ENCODE data around the gene BCKDK. TPM values are rescaled to one million over a fixed set of nuclear protein-coding genes. Genes with fewer than 3 reads are reported as not detected.
"Not testable (repeated sequence)": the region's sequence is repeated elsewhere in the genome, so short reads cannot be mapped to it uniquely, and the experiment has no call there.

BCKDK gene
- total RNA-seq, 4 donors from 2014 or later, result 34.5 to 52.5 (median 43.4) TPM

DNA sequence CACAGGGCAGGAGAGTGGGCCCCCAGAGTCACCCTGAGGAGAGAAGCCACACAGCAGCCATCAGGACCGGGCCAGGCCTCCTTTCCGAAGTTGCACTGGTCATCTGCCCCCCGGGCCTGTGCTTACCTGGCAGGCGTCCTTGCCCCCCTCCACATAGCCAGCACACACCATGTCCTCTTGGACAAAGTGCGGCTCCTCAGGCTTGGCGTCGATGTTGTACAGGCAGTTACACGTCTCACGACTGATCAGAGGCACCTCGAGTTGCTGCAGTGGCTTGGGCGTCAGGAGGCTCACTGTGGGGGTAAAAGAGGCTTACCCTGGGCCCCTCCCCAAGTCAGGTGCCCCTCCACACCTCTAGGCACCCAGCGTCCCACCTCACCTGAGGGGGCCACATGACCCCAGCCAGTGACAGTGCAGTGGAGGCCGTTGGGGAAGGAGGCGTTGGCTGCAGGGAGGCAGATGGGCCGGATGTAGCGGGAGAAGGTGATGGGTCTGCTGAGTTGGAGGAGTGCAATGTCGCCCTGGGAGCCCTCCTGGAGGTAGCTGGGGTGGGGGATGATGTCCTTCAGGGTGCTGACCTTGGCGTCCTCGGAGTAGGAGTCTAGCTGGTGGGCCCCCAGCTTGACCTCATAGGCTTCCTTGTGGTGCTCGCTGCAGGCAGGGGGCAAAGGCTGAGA, 24.3 kb downstream of the BCKDK start:
- TF ChIP-seq, protein P1, sequence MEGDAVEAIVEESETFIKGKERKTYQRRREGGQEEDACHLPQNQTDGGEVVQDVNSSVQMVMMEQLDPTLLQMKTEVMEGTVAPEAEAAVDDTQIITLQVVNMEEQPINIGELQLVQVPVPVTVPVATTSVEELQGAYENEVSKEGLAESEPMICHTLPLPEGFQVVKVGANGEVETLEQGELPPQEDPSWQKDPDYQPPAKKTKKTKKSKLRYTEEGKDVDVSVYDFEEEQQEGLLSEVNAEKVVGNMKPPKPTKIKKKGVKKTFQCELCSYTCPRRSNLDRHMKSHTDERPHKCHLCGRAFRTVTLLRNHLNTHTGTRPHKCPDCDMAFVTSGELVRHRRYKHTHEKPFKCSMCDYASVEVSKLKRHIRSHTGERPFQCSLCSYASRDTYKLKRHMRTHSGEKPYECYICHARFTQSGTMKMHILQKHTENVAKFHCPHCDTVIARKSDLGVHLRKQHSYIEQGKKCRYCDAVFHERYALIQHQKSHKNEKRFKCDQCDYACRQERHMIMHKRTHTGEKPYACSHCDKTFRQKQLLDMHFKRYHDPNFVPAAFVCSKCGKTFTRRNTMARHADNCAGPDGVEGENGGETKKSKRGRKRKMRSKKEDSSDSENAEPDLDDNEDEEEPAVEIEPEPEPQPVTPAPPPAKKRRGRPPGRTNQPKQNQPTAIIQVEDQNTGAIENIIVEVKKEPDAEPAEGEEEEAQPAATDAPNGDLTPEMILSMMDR (IDR thresholded peaks at IDR 0.05), result no peak
- ATAC-seq (ENCODE audit: low FRiP score) (no peak), DNase-seq (ENCODE audit: low spot score) (no peak)

DNA sequence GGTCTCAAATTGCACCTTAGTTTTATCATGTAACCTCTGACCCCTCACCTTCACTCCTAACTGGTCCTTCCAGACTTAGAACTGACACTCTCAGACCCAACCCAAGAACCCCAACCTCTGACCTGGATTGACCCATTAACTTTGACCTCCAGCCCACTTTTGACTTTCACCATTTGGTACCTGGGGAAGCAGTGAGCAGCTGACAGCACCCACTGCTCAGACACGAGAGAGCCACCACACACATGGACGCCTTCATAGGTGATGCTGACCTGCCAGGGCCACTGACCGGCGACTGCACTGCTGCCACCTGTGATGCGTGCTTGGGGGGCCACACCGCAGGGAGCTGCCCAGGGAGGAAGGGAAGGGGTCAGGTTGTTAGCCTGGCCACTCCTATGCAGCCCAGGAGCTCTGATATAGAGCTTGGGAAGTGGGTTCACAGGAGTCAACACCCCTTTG, 24.9 kb downstream of the BCKDK start:
- TF ChIP-seq, protein P1 (IDR thresholded peaks at IDR 0.05), result no peak
- no peak for DNase-seq (ENCODE audit: low spot score)
- no peak for ATAC-seq (ENCODE audit: low FRiP score)

DNA sequence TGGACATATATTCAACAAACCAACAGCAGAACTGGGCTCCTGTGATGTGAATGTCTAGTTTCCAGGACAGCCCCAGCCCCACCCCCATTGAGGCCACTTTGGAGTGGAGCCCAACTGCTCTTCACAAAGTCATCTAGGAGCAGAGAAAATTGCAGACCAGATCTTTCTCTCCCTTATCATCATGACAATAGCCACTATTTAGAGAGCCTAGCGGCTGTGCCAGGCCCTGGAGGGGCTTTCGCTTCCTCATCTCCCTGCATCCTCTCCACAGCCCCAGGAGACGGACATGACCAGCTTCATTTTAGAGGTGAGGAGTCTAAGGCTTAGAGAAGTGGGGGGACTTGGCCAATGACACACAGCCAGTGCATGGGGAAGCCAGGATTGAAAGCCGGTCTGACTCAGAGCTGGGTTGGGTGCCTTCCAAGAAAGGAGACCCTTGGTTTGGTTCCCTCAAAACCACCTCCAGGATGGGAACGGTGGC, 25.9 kb downstream of the BCKDK start:
- TF ChIP-seq, protein P1 (IDR thresholded peaks at IDR 0.05), result no peak
- ATAC-seq (ENCODE audit: low FRiP score), result no peak
- no peak for DNase-seq (ENCODE audit: low spot score)

DNA sequence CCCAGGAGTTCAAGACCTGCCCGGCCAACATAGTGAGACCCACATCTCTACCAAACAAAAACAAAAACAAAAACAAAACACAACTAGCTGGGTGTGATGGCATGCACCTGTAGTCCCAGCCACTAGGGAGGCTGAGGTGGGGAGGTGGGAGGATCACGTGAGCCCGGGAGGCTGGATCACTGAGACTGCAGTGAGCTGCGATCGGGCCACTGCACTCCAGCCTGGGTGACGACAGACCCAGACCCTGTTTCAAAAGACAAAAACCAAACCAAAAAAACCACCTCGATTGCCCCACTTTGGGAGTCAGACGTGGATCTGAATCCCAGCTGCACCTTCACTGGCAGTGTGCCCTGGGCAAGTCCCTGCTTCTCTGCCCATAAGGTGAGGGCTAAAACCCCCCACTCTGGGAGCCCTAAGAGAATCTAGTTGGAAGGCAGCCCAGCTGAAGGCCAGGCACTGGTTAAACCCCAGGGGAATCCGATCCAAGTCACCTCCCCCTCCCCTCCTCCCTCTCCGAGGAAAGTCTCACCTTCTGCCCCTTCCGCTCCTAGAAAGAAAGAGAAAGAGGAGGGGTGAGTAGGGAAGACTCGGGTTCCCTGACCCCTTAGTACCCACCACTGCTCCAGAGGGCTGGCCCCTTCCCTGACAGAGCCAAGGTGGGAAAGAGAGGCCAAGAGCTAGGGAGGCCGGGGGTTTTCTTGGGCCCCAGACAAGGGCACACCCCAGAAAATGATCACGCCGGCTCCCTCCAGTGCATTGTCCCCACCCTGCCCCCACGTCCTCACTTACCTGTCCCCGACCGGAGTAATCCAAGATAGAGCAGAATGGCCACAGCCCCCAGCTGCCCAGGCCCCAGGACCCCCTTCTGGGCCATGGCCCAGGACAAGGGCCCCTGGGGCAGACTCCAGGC, 26.7 kb downstream of the BCKDK start:
- DNase-seq (ENCODE audit: low spot score), result no peak
- ATAC-seq (ENCODE audit: low FRiP score), result no peak
- TF ChIP-seq, protein P1 (IDR thresholded peaks at IDR 0.05), result no peak

DNA sequence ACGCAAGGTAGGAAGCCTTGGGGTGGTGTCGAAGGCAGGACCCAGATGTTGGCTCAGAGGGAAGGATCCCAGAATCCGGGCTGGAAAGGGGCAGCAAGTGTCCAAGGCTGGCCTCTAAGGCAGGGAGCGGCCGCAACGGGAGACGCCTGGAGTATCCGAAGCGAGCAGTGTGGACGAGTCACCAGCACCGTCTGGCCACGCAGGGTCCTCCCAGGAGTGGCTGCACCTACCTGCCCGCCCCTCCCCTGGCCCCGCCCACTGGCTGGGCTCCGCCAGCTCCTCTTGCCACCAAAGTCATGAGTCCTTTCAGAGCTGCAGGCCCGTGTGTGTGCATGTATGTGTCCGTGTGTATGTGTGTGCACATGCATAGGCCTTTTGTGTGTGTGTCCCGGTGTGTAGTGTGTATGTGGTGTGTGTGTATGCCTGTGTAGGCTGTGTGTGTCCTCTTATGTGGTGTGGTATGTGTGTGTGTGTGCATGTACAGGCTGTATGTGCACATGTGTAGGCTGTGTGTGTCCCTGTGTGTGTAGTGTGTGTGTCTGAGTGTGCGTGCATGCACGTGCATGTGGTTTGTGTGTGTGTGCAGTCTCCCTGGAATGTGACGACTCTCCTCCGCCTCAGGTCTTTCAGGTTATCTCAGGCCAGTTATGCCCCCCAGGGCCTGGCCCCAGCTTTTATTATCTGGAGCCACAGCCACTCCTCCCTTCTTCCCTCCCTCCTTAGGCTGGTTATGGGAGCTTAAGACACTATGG, 27.5 kb downstream of the BCKDK start, which contains the start of gene PRSS8:
TSS of gene PRSS8 (minus strand) at position 193 of the 752 bp plus-strand sequence. CDS start 229 bp downstream, outside the sequence.
- DNase-seq (ENCODE audit: low spot score) (no peak), ATAC-seq (ENCODE audit: low FRiP score) (no peak)
- TF ChIP-seq, protein P1 (IDR thresholded peaks at IDR 0.05), result no peak

DNA sequence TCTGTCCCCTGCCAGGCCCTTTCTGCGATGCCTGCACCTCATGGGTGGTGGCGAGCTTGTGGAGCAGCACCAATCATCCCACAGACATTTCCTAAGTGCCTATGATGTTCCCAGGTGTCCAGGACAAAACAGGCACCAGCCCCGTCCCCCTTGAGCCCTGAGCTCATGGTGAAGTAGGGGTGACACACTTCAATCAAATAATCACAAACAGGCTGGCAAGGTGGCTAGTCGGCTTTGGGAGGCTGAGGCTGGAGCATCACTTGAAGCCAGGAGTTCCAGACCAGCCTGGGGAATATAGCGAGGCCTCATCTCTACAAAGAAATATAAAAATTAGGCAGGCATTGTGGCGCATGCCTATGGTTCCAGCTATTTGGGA, 28.1 kb downstream of the BCKDK start:
- DNase-seq (ENCODE audit: low spot score) (no peak), ATAC-seq (ENCODE audit: low FRiP score) (no peak)
- TF ChIP-seq, protein P1 (IDR thresholded peaks at IDR 0.05), result no peak

DNA sequence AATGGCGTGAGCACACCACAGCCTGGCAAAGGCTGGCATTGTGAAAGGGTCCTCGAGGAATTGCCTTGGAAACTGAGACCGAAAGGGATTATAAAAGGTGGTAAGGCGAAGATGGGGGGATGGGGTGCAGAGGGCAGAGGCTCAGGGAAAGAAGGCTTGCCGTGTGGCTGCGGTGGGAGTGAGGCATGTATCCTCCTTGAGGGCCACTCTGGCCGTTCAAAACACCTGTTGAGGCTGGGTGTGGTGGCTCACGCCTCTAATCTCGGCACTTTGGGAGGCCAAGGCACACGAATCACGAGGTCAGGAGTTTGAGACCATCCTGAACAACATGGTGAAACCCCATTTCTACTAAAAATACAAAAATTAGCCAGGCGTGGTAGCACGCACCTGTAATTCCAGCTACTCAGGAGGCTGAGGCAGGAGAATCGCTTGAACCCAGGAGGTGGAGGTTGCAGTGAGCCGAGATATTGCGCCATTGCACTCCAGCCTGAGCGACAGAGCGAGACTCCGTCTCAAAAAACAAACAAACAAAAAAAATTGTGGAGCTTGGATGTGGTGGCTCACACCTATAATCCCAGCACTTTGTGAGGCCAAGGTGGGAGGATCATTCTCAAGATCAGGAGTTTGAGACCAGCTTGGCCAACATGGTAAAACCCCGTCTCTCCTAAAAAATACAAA, 28.8 kb downstream of the BCKDK start:
- not testable (repeated sequence) for ATAC-seq (ENCODE audit: low FRiP score); DNase-seq (ENCODE audit: low spot score)
